GM19467 (cell line): ENCODE measurements around the gene GPR17.

Source experiments
- ATAC-seq: cut with Tn5 transposase; IDR thresholded peaks from one replicate; pipeline ENCODE4 v1.9.1; 2021; ENCODE audit warnings: mild to moderate bottlenecking, moderate library complexity; ENCODE audit not compliant: unreplicated experiment

GPR17 gene

GRCh38 chr2:127628767-127629614 is 17.0 kb upstream of the GPR17 start:
- ATAC-seq, result no peak

DNA sequence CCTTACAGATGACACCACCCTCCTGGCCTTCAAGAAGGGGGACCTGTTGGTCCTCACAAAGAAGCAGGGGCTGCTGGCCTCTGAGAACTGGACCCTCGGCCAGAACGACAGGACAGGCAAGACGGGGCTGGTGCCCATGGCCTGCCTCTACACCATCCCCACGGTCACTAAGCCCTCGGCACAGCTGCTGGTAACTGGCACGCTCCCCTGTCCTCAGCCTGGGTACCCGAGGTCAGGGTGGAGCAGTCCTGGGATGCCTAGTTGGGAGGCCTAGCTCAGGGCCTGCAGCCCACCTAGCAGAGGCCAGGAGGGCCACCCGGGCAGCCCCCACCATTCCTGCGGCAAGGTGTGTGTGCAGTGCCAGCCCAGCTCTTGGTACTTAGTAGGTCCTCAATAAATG is 16.3 kb upstream of the GPR17 start:
- ATAC-seq, result no peak

DNA sequence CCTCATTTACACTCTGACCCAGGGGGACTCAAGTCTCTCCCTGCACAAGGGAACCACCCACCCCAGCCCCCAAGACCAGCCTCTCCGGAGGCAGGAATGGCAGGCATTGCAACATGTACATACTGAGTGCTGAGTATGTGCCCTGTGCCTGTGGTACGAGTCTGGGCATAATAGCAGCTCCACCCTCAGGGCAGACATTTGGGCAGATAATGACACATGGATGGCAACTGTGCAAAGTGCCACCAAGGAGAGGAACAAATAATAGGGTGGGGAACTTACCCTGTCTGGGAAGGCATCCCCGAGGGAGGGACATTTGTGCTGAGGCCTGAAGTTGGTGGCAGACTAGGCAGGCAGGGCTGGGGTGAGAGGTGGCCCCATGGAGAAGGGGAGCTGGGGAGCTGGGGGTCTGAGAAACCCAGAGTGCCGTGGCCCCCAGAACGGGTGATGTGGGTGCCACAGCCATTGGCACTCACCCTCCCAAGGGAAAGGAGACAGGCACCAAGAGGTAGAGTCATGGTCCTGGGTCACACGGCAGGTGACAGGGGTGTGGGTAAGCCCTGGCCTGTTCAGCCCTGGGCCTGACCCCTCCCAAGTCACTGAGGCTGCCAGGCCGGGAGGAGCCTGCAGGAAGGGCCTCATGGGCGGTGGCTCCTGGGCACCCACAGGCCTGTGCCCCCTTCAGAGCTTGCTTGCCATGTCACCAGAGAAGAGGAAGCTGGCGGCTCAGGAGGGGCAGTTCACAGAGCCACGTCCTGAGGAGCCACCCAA is 15.7 kb upstream of the GPR17 start:
- ATAC-seq, result no peak

GRCh38 chr2:127630864-127631540 is 15.0 kb upstream of the GPR17 start:
- no peak for ATAC-seq

DNA sequence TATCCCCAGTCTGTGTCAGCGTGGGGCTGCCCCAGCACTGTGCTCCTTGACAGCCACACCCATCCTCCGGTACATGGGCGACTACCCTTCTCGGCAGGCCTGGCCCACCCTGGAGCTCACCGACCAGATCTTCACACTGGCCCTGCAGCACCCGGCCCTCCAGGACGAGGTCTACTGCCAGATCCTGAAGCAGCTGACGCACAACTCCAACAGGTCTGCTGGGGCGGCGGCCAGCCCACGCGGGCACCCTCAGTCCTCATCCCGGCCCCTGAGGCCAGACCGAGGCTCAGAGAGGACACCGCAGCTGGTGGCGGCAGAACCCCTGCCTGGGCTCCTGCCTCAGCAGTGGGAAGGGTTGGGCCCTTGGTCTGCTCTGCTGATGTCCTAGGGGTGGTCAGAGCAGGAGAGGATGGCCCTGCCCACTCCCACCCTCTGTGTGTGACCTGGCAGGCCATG is 14.4 kb upstream of the GPR17 start:
- ATAC-seq, result no peak

GRCh38 chr2:127631997-127632581 is 13.9 kb upstream of the GPR17 start:
- no peak for ATAC-seq

- ATAC-seq, result no peak
Measured at GRCh38 chr2:127632592-127633489, 13.1 kb upstream of the GPR17 start.

DNA sequence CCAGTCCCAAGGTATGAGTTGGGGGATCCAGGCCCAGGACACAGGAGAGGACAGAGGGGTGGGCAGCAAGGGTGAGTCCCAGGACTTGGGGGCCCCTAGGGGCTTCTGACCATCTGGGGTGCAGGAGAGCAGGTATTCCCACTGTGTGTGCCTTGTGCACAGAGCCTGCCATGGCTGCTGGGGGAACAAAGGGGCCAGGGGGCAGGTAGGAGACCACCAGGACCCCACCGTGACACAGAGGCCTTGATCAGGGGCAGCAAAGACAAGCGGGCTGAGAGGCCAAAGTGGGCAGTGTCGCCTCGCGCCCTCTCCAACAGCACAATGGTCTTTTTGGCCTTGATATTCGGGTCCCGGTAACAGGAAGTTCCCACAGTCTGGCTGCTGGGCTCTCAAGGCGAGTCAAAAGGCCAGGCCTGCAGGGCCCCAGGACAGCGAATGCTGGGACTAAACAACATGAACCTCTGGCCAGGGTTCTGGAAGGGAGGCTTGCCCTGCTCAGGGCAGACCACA is 12.3 kb upstream of the GPR17 start:
- no peak for ATAC-seq

DNA sequence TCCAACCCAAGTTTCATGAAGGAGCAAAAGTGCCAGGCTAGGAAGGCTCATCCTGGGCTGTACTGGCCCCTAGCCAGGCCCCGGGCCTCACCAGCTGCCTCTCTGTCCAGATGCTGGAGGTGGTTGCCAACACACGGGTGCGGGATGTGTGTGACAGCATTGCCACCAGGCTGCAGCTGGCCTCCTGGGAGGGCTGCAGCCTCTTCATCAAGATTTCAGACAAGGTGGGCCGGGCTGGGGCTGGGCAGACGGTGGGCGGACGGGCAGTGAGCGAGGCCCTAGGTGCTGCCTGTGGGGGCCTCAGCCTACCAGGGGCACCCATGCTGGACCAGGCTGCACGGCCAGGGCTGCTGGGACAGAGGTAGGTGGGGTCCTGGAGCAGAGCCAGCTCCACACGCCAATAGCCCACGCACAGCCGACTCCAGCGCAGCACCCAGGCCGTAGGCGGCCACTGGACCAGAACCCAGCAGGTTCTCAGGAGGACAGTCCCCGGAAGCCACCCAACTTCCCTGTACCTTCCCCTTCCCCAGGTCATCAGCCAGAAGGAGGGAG is 11.8 kb upstream of the GPR17 start:
- ATAC-seq, result no peak

DNA sequence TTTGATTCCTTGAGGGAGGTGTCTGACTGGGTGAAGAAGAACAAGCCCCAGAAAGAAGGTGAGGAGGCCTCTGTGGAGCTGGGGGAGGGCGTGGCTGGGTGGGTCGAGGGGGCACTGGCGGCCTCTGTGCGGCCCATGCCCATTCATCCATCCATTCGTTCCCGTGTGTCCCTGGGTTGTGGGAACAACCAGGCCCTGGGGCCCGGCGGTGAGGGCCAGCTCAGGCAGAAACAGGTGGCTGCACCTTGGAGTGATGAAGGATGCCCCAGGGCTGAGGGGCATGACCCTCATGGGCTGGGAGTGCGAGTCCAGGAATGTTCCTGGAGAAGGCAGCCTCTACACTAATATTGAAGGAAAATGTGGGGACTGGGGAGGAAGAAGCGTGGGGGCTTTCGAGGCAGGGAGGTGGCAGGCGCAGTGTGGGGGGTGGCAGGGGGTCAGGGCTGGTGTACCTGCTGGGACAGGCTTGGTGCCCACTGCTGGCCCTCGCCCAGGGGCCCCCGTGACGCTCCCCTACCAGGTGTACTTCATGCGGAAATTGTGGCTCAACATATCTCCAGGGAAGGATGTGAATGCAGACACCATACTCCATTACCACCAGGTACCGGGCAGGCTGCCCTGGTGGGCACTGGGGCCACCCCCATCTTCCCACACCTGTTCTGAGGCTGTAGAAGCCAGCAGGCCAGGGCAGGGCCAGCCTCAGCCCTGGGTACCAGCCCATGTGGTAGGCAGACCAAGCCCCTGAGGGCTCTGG is 11.2 kb upstream of the GPR17 start:
- ATAC-seq, result no peak

- ATAC-seq, result no peak
Measured at GRCh38 chr2:127635380-127636237, 10.3 kb upstream of the GPR17 start.

- no peak for ATAC-seq
Measured at GRCh38 chr2:127636248-127637235, 9.4 kb upstream of the GPR17 start.

- ATAC-seq, result no peak
Measured at GRCh38 chr2:127637236-127637630, 8.7 kb upstream of the GPR17 start.

- ATAC-seq, result no peak
Measured at GRCh38 chr2:127637725-127638252, 8.2 kb upstream of the GPR17 start.

DNA sequence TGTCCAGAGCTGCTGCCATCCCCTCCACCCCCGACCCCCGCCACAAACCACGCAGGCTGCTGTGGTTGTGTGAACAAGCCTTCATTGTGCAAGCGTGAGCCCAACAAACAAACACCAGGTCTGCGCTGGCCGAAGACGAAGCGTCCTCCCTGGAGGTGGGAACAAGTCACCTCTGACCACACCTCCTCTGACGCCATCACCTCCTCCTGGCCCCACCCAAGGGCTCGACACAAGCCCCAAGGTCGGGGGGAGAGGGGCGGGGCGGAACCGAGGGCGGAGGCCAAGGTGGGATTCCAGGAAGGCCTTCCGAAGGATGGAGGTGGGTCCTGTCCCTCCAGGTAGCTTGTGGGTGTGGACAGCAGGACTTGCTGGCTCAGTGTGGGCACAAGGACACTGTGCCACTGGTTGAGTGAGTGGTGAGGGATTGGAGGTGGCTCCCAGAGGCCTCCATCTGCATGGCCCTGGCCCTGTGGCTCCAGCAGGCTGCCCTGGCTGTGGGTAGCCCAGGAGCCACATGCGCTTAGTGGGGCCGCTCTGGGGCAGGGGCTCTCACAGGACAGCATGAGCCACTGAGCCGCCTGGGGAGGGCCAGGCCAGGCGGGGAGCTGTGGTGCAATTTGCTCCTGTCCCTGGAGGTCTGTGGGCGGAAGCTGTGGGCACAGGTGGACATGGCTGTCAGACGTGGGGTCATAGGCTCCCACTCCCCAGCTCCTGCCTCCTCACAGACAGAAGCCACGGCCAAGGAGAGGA is 7.4 kb upstream of the GPR17 start:
- no peak for ATAC-seq

- no peak for ATAC-seq
Measured at GRCh38 chr2:127639111-127639474, 6.9 kb upstream of the GPR17 start.
